ENCODE results near the gene RAB1A.

DNA sequence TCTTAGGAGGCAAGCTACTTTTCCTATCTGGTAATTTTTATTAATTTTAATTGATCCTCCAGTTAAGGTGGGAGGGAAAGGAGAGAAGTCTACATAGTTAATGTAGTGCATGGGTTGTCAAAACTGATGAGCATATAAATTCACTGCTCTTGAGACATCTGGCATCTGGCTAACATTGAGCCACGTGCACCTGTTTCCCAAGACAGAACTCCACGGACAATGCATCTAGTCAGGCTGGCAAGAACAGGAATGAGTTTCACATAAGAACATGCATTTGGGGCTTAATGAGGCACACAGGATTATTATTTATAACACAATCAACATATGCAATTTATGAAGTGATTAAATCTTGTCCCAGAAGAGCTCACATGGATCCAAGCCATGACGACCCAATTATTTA, 16.2 kb upstream of the RAB1A start:
- no peak for TF ChIP-seq EZH2 (optimal IDR thresholded peaks at IDR 0.05; ENCODE audit: low read depth, low read length)
- TF ChIP-seq, protein P1, sequence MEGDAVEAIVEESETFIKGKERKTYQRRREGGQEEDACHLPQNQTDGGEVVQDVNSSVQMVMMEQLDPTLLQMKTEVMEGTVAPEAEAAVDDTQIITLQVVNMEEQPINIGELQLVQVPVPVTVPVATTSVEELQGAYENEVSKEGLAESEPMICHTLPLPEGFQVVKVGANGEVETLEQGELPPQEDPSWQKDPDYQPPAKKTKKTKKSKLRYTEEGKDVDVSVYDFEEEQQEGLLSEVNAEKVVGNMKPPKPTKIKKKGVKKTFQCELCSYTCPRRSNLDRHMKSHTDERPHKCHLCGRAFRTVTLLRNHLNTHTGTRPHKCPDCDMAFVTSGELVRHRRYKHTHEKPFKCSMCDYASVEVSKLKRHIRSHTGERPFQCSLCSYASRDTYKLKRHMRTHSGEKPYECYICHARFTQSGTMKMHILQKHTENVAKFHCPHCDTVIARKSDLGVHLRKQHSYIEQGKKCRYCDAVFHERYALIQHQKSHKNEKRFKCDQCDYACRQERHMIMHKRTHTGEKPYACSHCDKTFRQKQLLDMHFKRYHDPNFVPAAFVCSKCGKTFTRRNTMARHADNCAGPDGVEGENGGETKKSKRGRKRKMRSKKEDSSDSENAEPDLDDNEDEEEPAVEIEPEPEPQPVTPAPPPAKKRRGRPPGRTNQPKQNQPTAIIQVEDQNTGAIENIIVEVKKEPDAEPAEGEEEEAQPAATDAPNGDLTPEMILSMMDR (IDR thresholded peaks at IDR 0.05; ENCODE audit: low read length): no peak
- TF ChIP-seq EZH2phosphoT487 (IDR thresholded peaks at IDR 0.05; ENCODE audit: low read length): no peak

Data from MM.1S (cell line).